SK-N-SH treated with all-trans-retinoic acid at 6 μM for 48 hours (cell line): ENCODE measurements around the gene LSM12.

Experiments used
- ARNTL ChIP-seq: fragments of 450-650 bp; formaldehyde crosslinking; IDR thresholded peaks from 2 replicates; pipeline ENCODE4 v1.5.0; 2020; ENCODE audit warnings: low read depth, mild to moderate bottlenecking, moderate library complexity, borderline replicate concordance
- CSDC2 ChIP-seq: fragments of 250-450 bp; sonication (Bioruptor Pico); IDR thresholded peaks from 2 replicates; pipeline ENCODE4 v1.5.0; 2020; ENCODE audit warnings: mild to moderate bottlenecking, moderate library complexity
- CSRNP3 ChIP-seq: fragments of 250-450 bp; sonication (Bioruptor Pico); IDR thresholded peaks from 2 replicates; pipeline ENCODE4 v1.5.1; 2021; ENCODE audit warnings: mild to moderate bottlenecking, moderate library complexity
- GLIS3 ChIP-seq: fragments of 250-450 bp; sonication (Bioruptor Pico); IDR thresholded peaks from 2 replicates; pipeline ENCODE4 v1.5.0; 2020; ENCODE audit warnings: mild to moderate bottlenecking, moderate library complexity
- POU6F1 ChIP-seq: fragments of 250-450 bp; sonication (Bioruptor Pico); IDR thresholded peaks from 2 replicates; pipeline ENCODE4 v1.8.0; 2021; ENCODE audit warnings: low read depth, mild to moderate bottlenecking, moderate library complexity, borderline replicate concordance
- RARB ChIP-seq: fragments of 250-450 bp; sonication (Bioruptor Pico); IDR thresholded peaks from 2 replicates; pipeline ENCODE4 v1.8.0; 2021; ENCODE audit warnings: mild to moderate bottlenecking, moderate library complexity
- SNAI2 ChIP-seq: fragments of 250-450 bp; sonication (Bioruptor Pico); IDR thresholded peaks from 2 replicates; pipeline ENCODE4 v1.5.0; 2020; ENCODE audit warnings: mild to moderate bottlenecking, moderate library complexity
- ZC3H10 ChIP-seq: fragments of 250-450 bp; sonication (Bioruptor Pico); IDR thresholded peaks from 2 replicates; pipeline ENCODE4 v1.5.1; 2021; ENCODE audit warnings: mild to moderate bottlenecking, moderate library complexity
- ZFP3 ChIP-seq: fragments of 250-450 bp; sonication (Bioruptor Pico); IDR thresholded peaks from 2 replicates; pipeline ENCODE4 v1.5.0; 2020; ENCODE audit warnings: mild to moderate bottlenecking, moderate library complexity
- ZFP30 ChIP-seq: fragments of 450-650 bp; formaldehyde crosslinking; IDR thresholded peaks from 2 replicates; pipeline ENCODE4 v1.5.0; 2022; ENCODE audit warnings: mild to moderate bottlenecking, moderate library complexity
- ZNF565 ChIP-seq: fragments of 450-650 bp; formaldehyde crosslinking; conservative IDR thresholded peaks from 2 replicates; pipeline ENCODE4 v1.5.0; 2020; ENCODE audit warnings: low read depth, mild to moderate bottlenecking, moderate library complexity
- TF ChIP-seq, protein P1 (sequence below): fragments of 250-450 bp; sonication (Bioruptor Pico); IDR thresholded peaks from 2 replicates; pipeline ENCODE4 v1.5.1; 2020; ENCODE audit warnings: low read depth, mild to moderate bottlenecking, moderate library complexity
- TF ChIP-seq, protein P2 (sequence below): fragments of 250-450 bp; sonication (Bioruptor Pico); IDR thresholded peaks from 2 replicates; pipeline ENCODE4 v1.8.0; 2020; ENCODE audit warnings: mild to moderate bottlenecking, moderate library complexity, borderline replicate concordance

DNA sequence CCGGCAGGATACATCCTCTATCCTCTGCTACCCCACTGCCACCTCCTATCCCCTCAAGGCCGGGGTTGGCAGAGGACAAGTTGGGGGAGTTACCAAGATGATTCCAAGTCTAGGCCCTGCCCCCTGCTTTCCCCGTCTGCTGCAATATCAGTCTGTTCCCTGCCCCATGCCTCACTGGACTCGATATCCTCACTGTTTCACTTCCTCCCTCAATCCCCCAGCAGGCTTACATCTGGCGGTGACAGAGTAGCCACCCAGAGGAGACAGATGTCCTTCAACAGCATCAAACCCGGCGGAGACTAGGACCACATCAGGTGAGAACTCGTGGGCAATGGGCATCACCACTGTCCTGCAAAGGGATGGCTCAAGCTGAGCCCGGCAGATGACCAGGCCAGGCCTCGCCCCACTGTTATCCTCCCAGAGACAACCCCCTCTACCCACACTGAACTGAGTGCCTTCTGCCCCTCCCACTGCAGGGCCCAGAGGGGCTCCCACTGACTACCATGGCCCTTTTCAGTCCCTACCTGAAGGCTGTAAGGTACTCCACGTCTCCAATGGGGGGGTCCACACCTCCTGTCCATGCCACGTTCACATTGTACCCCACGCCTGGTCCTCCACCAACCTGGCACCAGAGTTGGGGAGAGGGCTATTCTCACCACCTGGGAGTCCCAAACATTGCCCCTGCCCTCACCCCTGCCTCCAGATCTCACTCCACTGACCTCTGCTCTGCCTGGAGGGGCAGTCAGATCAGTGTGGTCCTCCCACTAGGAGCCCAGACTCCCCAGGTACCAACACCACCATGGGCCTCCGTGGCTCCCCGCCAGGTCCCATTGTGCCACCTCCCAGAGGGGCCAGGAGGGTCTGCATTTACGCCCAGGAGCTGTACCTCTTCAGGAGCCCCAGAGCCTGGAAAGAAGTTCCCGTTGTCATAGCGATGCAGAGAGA, 13.7 kb upstream of the LSM12 start:
- TF ChIP-seq CSDC2 (CRISPR knock-in tag) (no peak), SNAI2 (CRISPR knock-in tag) (no peak), CSRNP3 (CRISPR knock-in tag) (no peak), RARB (CRISPR knock-in tag) (no peak), ZC3H10 (CRISPR knock-in tag) (no peak), ZFP30 (CRISPR knock-in tag) (no peak), ARNTL (no peak), POU6F1 (CRISPR knock-in tag) (no peak), ZFP3 (CRISPR knock-in tag) (no peak), ZNF565 (CRISPR knock-in tag) (no peak), GLIS3 (CRISPR knock-in tag) (no peak)
- TF ChIP-seq, protein P1, sequence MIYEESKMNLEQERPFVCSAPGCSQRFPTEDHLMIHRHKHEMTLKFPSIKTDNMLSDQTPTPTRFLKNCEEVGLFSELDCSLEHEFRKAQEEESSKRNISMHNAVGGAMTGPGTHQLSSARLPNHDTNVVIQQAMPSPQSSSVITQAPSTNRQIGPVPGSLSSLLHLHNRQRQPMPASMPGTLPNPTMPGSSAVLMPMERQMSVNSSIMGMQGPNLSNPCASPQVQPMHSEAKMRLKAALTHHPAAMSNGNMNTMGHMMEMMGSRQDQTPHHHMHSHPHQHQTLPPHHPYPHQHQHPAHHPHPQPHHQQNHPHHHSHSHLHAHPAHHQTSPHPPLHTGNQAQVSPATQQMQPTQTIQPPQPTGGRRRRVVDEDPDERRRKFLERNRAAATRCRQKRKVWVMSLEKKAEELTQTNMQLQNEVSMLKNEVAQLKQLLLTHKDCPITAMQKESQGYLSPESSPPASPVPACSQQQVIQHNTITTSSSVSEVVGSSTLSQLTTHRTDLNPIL (CRISPR knock-in tag): no peak
- TF ChIP-seq, protein P2, sequence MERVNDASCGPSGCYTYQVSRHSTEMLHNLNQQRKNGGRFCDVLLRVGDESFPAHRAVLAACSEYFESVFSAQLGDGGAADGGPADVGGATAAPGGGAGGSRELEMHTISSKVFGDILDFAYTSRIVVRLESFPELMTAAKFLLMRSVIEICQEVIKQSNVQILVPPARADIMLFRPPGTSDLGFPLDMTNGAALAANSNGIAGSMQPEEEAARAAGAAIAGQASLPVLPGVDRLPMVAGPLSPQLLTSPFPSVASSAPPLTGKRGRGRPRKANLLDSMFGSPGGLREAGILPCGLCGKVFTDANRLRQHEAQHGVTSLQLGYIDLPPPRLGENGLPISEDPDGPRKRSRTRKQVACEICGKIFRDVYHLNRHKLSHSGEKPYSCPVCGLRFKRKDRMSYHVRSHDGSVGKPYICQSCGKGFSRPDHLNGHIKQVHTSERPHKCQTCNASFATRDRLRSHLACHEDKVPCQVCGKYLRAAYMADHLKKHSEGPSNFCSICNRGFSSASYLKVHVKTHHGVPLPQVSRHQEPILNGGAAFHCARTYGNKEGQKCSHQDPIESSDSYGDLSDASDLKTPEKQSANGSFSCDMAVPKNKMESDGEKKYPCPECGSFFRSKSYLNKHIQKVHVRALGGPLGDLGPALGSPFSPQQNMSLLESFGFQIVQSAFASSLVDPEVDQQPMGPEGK (CRISPR knock-in tag): no peak
